Aorta (tissue), 5 donors: Measurements from ENCODE around the gene CDK8. TPM values are rescaled to one million over a fixed set of nuclear protein-coding genes. Genes with fewer than 3 reads are reported as not detected.
A peak's percentile ranks its signal among the peaks of the same experiment; 100 is the strongest.

Source experiments
- ATAC-seq: fragments of 200-7000 bp; cut with Tn5 transposase; one replicate; pipeline ENCODE4 v1.9.1; 2022; ENCODE audit warnings: moderate library complexity; ENCODE audit not compliant: low FRiP score
- DNase-seq, 2 donors: peaks; one replicate each; pipeline ENCODE4 v3.0.0-alpha.2; 2020
- H3K27ac ChIP-seq, 2 donors: one replicate each; pipeline ENCODE4 v1.5.1; 2013; ENCODE audit warnings: low read length in 2 of 2, mild to moderate bottlenecking in 2 of 2, moderate library complexity in 2 of 2, control low read depth in 1 of 2, inconsistent platforms in 1 of 2, low read depth in 1 of 2
- H3K27me3 ChIP-seq, 2 donors: one replicate each; pipeline ENCODE4 v1.6.1; 2013; ENCODE audit warnings: control low read depth in 1 of 2, low read length in 1 of 2, mild to moderate bottlenecking in 1 of 2, moderate library complexity in 1 of 2; ENCODE audit not compliant: insufficient read depth in 2 of 2, control insufficient read depth in 1 of 2
- H3K36me3 ChIP-seq, 2 donors: one replicate each; pipeline ENCODE4 v1.6.1; 2013; ENCODE audit warnings: control low read depth in 1 of 2, low read length in 1 of 2, mild to moderate bottlenecking in 1 of 2; ENCODE audit not compliant: insufficient read depth in 2 of 2, control insufficient read depth in 1 of 2
- H3K4me1 ChIP-seq, 2 donors: one replicate each; pipeline ENCODE4 v1.6.1; 2013; ENCODE audit warnings: low read length in 2 of 2, control low read depth in 1 of 2, mild to moderate bottlenecking in 1 of 2, moderate library complexity in 1 of 2; ENCODE audit not compliant: insufficient read depth in 2 of 2, control insufficient read depth in 1 of 2
- H3K4me3 ChIP-seq, 2 donors: one replicate each; pipeline ENCODE4 v1.5.1; 2013; ENCODE audit warnings: low read length in 2 of 2, control low read depth in 1 of 2, mild to moderate bottlenecking in 1 of 2
- H3K9me3 ChIP-seq: one replicate; pipeline ENCODE4 v1.6.1; 2013; ENCODE audit warnings: mild to moderate bottlenecking, low read length; ENCODE audit not compliant: control insufficient read depth
- WGBS, 2 donors: extraction: QIAGEN DNeasy Blood & Tissue Kit; methylation state at CpG; one replicate each; pipeline ENCODE4 v1.1.7; 2013; 5-methylcytosine and 5-hydroxymethylcytosine counted together
- intact Hi-C, 2 donors: fragments of 100-400 bp; cut with DNase I; formaldehyde crosslinking; loops; one replicate each; pipeline versions ENCODE4 v1.14.2 to v1.15.0; 2022
- polyA plus RNA-seq, 2 donors: library from polyadenylated mRNA; stranded (reverse); fragments of 200-250 nt; gene quantifications; one replicate each; pipeline ENCODE4 v1.2.3, GENCODE V29; 2013
- total RNA-seq, 2 donors: library from RNA; stranded (reverse); fragmentation: NEBNext Ultra II Directional; extraction: Animal tissue kit (Norgen Biotek cat#: 25700); gene quantifications; one replicate each; pipeline ENCODE4 v1.2.1, GENCODE V29; 2021
- donor health status: healthy with polysubstance abuse.
- donor health status: Bipolar disorder and iron deficiency.
- donor health status: DM: no; HTN: no; CAD: no.
- donor health status: DM: no; HTN: no; CAD: no.
- donor health status: DM: yes; HTN: yes; CAD: no.

The CDK8 gene
- total and polyA plus RNA-seq, 4 donors, result 9.6 to 16.9 (median 10.6) TPM

DNA sequence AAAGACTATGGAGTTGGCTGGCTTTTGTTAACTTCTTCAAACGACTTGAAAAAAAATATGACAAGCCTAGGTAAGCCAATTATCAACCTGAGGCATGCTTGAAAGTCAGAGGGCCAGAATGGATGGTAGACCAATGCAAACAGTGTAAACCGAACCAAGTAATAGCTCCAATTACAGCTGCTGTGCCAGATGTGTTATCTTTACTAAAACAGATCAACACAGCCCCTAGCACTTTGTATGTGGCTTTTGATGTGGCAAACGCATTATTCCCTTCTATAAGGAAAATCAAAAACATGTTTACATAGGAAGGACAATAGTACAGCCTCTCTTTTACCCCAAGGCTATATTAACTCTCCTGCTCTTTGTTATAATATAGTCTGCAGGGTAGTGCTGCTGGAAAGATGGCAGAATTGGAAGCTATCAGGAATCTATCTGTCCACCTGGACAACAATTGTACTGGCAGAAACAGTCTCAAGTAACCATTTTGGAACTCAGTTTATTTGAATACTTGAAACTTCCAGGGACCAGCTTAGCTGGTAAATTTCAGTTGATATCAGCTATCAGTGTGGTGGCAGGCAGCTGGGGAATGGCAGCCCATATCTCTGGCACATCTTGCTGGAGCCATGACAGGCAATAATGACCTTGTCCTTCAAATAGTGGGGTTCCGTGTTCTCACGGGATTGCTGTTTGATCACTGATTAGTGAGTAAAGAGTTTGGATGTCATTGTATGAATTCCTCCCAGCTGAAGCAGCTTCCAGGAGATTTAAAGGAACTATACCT lies 159.2 kb downstream of the CDK8 start:
- Histone ChIP-seq H3K9me3 (no peaks in the 10 kb centered on the region), H3K4me1 (no peaks in the 10 kb centered on the region), H3K4me3 (no peak overlapping the region), H3K27ac (no peak overlapping the region), H3K36me3 (peaks cover 0 to 1% of the 10 kb centered on the region in 2 donors), H3K27me3 (no peaks in the 10 kb centered on the region)
- no peak for ATAC-seq
- no peak for DNase-seq
- WGBS, 2 donors, result 77 to 79% methylated on average over 5 of the region's 5 CpGs
- intact Hi-C loops, result no loop called here

- no peak for ATAC-seq
- Histone ChIP-seq H3K4me3 (no peak overlapping the region), H3K36me3 (no peaks in the 10 kb centered on the region), H3K27me3 (no peaks in the 10 kb centered on the region), H3K9me3 (no peaks in the 10 kb centered on the region), H3K4me1 (no peaks in the 10 kb centered on the region), H3K27ac (no peak overlapping the region)
- intact Hi-C loops, result loop anchor here in 1 of 2 donors (10.0 kb wide), 1 partner anchor 54 kb away; no protein-coding TSS in a partner anchor
- DNase-seq, result no peak
- WGBS, 2 donors, result 56 to 57% methylated on average over 4 of the region's 4 CpGs
These were observed 166.5 kb downstream of the CDK8 start for GRCh38 chr13:26420282-26420960.

GRCh38 chr13:26422036-26422435 lies 168.1 kb downstream of the CDK8 start:
- intact Hi-C loops, result loop anchor here in 1 of 2 donors (10.0 kb wide), 1 partner anchor 53 kb away; no protein-coding TSS in a partner anchor

GRCh38 chr13:26423629-26424028 lies 169.7 kb downstream of the CDK8 start:
- H3K4me1 ChIP-seq, result peaks cover 0 to 4% of the 10 kb centered on the region in 2 donors
- peak overlapping the region; percentile 93 to 95 for H3K27ac ChIP-seq
- WGBS, 2 donors, result 7 to 9% methylated on average over 3 of the region's 3 CpGs
- no peaks in the 10 kb centered on the region for H3K9me3 ChIP-seq
- DNase-seq (peak; percentile 61 to 82), ATAC-seq (peak; percentile 83)
- no peak overlapping the region for H3K4me3 ChIP-seq
- intact Hi-C loops, result loop anchor here in 1 of 2 donors (10.0 kb wide), 1 partner anchor 51 kb away; no protein-coding TSS in a partner anchor
- no peaks in the 10 kb centered on the region for H3K36me3 ChIP-seq
- H3K27me3 ChIP-seq, result no peaks in the 10 kb centered on the region

More at GRCh38 chr13:26422036-26422435, 168.1 kb downstream of the CDK8 start:
- Histone ChIP-seq H3K9me3 (no peaks in the 10 kb centered on the region), H3K4me1 (peaks cover 0 to 4% of the 10 kb centered on the region in 2 donors), H3K4me3 (no peak overlapping the region), H3K27ac (no peak overlapping the region), H3K36me3 (no peaks in the 10 kb centered on the region), H3K27me3 (no peaks in the 10 kb centered on the region)
- ATAC-seq (no peak), DNase-seq (no peak)
- WGBS, 2 donors, result 96 to 99% methylated on average over 7 of the region's 7 CpGs

GRCh38 chr13:26424181-26424580 lies 170.3 kb downstream of the CDK8 start:
- H3K4me1 ChIP-seq, result peaks cover 0 to 4% of the 10 kb centered on the region in 2 donors
- no peaks in the 10 kb centered on the region for H3K36me3 ChIP-seq
- H3K9me3 ChIP-seq, result no peaks in the 10 kb centered on the region
- intact Hi-C loops, result loop anchor here in 1 of 2 donors (10.0 kb wide), 1 partner anchor 51 kb away; no protein-coding TSS in a partner anchor
- peak overlapping the region; percentile 93 to 95 for H3K27ac ChIP-seq
- WGBS, 2 donors, result 2 to 12% methylated on average over 14 of the region's 14 CpGs
- DNase-seq (peak in 1 of 2 donors; percentile 49), ATAC-seq (peak; percentile 52)
- H3K27me3 ChIP-seq, result no peaks in the 10 kb centered on the region
- H3K4me3 ChIP-seq, result no peak overlapping the region

DNA sequence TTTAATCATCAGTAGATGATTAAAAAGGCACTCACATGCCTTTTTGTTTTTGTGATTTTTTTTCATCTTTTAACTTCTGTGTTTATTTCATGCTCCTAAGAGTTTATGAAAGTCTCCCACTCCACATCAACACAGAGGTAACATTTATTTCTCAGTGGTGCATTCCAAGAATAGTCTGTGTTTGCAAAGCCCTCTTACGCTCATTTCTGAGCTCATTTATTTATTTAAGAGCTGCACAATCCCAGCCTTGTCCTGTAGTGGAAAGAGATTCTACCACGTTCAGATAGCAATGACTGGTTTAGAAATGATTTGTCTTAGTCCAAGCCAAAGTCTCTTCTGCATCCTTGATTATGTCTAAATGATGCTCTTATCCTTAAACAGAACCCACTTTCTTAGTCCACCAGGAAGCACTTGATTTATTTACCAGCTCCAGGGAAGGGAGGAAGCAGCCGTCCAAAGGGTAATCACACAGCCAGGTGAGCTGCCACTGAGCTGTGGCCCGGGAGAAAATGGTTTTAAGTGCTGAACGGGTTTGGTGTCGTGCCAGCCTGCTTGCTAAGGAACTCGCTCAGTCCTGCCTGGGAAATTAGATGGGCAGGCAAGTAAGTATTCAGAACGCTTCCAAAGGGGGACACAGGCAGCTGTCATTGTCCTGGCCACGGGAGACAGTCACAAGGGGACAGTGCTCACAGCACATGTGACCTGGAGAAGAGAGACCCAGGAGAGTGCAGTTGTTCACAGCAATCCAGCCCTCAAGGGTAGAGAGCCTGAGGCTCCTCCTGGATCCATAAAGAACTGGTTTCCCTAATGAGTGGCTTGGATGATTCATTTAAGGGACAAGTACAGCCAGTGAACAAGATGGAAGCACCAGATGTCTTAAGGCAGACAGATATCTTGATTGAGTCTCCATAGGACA lies 171.8 kb downstream of the CDK8 start:
- intact Hi-C loops, result loop anchor here in 1 of 2 donors (10.0 kb wide), 1 partner anchor 49 kb away; no protein-coding TSS in a partner anchor
- 3 to 6% methylated on average over 9 of the region's 9 CpGs for WGBS, 2 donors
- DNase-seq, result no peak
- ATAC-seq, result no peak
- Histone ChIP-seq H3K4me1 (peaks cover 0 to 4% of the 10 kb centered on the region in 2 donors), H3K36me3 (no peaks in the 10 kb centered on the region), H3K27me3 (no peaks in the 10 kb centered on the region), H3K9me3 (no peaks in the 10 kb centered on the region), H3K4me3 (no peak overlapping the region), H3K27ac (peak overlapping the region in 1 of 2 donors; percentile 66)

GRCh38 chr13:26433776-26434175 lies 179.8 kb downstream of the CDK8 start:
- H3K4me3 ChIP-seq, result no peak overlapping the region
- 58 to 67% methylated on average over 4 of the region's 4 CpGs for WGBS, 2 donors

DNA sequence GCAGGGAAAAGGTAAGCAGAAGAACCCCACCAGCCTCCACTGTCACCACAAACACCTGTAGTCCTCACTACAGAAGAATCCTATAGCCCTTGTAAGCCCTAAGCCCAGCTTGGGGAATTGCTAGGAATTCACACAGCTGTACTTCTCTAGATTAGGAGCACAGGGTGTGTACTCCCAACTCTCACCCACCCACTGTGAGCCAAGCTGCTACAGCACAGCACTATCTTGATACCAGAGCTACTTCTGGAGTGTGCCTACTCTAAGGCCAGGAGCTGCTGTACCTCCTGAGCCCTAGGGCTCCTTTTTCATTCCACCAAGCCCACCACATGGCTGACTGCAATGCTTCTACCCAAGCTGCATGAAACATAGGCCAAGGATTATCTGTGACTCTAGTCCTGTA lies 181.2 kb downstream of the CDK8 start:
- Histone ChIP-seq H3K4me1 (no peaks in the 10 kb centered on the region), H3K9me3 (no peaks in the 10 kb centered on the region), H3K27me3 (no peaks in the 10 kb centered on the region), H3K4me3 (no peak overlapping the region), H3K36me3 (no peaks in the 10 kb centered on the region), H3K27ac (no peak overlapping the region)
- intact Hi-C loops, result no loop called here
- ATAC-seq (no peak), DNase-seq (no peak)

More at GRCh38 chr13:26433776-26434175, 179.8 kb downstream of the CDK8 start:
- no peak overlapping the region for H3K27ac ChIP-seq
- no peak for ATAC-seq
- no peaks in the 10 kb centered on the region for H3K9me3 ChIP-seq
- no peaks in the 10 kb centered on the region for H3K4me1 ChIP-seq
- intact Hi-C loops, result no loop called here
- no peaks in the 10 kb centered on the region for H3K27me3 ChIP-seq
- no peaks in the 10 kb centered on the region for H3K36me3 ChIP-seq
- no peak for DNase-seq
